ENCODE measurements around the gene ZNF749. TPM values are rescaled to one million over a fixed set of nuclear protein-coding genes. Genes with fewer than 3 reads are reported as not detected.

The ZNF749 gene
- polyA plus RNA-seq, 1 experiment, result 10.0 TPM

DNA sequence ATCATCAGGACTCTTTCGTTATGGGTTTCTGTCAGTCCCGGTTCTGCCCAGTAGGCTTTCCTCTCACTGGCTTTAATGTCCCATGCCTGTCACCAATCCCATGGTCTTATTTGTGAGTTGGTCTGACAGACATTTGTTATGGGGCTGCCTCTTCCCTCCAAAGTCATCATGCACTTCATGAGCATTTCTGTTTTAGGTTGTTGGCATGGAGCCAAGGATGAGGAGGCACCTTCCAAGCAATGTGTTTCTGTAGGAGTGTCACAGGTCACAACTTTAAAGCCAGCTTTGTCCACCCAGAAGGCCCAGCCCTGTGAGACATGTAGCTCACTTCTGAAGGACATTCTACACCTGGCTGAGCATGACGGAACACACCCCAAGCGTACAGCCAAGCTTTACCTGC, 15.7 kb upstream of the ZNF749 start:
- H3K4me3 ChIP-seq (ENCODE audit: low read depth, low read length), result no peak overlapping the region
- TF ChIP-seq, protein P1, sequence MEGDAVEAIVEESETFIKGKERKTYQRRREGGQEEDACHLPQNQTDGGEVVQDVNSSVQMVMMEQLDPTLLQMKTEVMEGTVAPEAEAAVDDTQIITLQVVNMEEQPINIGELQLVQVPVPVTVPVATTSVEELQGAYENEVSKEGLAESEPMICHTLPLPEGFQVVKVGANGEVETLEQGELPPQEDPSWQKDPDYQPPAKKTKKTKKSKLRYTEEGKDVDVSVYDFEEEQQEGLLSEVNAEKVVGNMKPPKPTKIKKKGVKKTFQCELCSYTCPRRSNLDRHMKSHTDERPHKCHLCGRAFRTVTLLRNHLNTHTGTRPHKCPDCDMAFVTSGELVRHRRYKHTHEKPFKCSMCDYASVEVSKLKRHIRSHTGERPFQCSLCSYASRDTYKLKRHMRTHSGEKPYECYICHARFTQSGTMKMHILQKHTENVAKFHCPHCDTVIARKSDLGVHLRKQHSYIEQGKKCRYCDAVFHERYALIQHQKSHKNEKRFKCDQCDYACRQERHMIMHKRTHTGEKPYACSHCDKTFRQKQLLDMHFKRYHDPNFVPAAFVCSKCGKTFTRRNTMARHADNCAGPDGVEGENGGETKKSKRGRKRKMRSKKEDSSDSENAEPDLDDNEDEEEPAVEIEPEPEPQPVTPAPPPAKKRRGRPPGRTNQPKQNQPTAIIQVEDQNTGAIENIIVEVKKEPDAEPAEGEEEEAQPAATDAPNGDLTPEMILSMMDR (IDR thresholded peaks at IDR 0.05; ENCODE audit: insufficient read depth, low read depth, low read length), result no peak
- no peak for DNase-seq (ENCODE audit: low read depth)
- ChIA-PET CTCF (interaction anchor here (0.8 to 1.7 kb wide), 3 partner anchors 9 to 12 kb away, joined by 3 to 5 read pairs (median 3); no protein-coding TSS in a partner anchor), POLR2A (no interaction called here)
- peaks cover 18% of the 10 kb centered on the region for H3K36me3 ChIP-seq (ENCODE audit: control insufficient read depth, insufficient read depth, low read length)
- no peaks in the 10 kb centered on the region for H3K27me3 ChIP-seq (ENCODE audit: control insufficient read depth, insufficient read depth, low read length)

DNA sequence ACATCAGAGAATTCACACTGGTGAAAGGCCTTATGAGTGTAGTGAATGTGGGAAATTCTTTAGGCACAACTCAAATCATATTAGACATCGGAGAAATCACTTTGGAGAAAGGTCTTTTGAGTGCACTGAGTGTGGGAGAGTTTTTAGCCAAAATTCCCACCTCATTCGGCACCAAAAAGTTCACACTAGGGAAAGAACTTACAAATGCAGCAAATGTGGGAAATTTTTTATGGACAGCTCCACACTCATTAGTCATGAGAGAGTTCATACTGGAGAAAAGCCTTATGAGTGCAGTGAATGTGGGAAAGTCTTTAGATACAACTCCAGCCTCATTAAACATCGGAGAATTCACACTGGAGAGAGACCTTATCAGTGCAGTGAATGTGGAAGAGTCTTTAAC, 14.1 kb upstream of the ZNF749 start:
- POLR2A ChIA-PET, result no interaction called here

GRCh38 chr19:57434386-57435061, 601 bp upstream of the ZNF749 start:
- CTCF ChIA-PET, result no interaction called here
- POLR2A ChIA-PET, result interaction anchor here (0.8 kb wide), 1 partner anchor 43 kb away, joined by 3 read pairs; no protein-coding TSS in a partner anchor
- DNase-seq (ENCODE audit: low read depth), result no peak

More for the DNA sequence above, 14.1 kb upstream of the ZNF749 start:
- DNase-seq (ENCODE audit: low read depth), result no peak
- Histone ChIP-seq H3K27me3 (ENCODE audit: control insufficient read depth, insufficient read depth, low read length) (no peaks in the 10 kb centered on the region), H3K4me3 (ENCODE audit: low read depth, low read length) (no peak overlapping the region), H3K36me3 (ENCODE audit: control insufficient read depth, insufficient read depth, low read length) (peaks cover 16% of the 10 kb centered on the region)
- CTCF ChIA-PET, result no interaction called here
- TF ChIP-seq, protein P1 (IDR thresholded peaks at IDR 0.05; ENCODE audit: insufficient read depth, low read depth, low read length), result no peak

DNA sequence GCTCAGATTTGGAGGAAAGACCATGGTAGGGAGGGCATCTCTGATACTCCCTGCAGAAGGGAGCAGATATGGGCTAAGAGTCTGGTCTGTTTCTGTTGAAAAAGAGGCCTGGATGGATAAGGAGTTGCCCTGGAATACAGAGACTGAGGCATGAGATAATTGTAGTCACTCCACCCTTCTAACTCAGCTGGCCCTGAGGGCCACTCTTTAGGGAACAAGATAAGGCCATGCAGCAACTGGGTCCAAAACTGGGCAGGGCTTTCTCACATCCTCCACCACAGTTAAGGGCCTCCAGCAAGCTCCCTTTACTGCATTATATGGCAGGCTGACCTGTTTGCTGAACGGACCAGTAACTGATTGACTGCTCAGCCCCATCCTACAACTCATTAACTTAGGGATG, 1.3 kb downstream of the ZNF749 start:
- no peak for DNase-seq (ENCODE audit: low read depth)
- Histone ChIP-seq H3K27me3 (ENCODE audit: control insufficient read depth, insufficient read depth, low read length) (no peaks in the 10 kb centered on the region), H3K4me3 (ENCODE audit: low read depth, low read length) (peak overlapping the region; percentile 71), H3K36me3 (ENCODE audit: control insufficient read depth, insufficient read depth, low read length) (no peaks in the 10 kb centered on the region; the same call in 1 of the 2 replicates)
- POLR2A ChIA-PET, result no interaction called here
- TF ChIP-seq, protein P1 (IDR thresholded peaks at IDR 0.05; ENCODE audit: insufficient read depth, low read depth, low read length), result no peak
- CTCF ChIA-PET, result interaction anchor here (0.5 to 1.4 kb wide), 2 partner anchors 20 to 79 kb away, joined by 3 to 4 read pairs; no protein-coding TSS in a partner anchor

More at GRCh38 chr19:57434386-57435061, 601 bp upstream of the ZNF749 start:
- Histone ChIP-seq H3K36me3 (ENCODE audit: control insufficient read depth, insufficient read depth, low read length) (no peaks in the 10 kb centered on the region; the same call in 1 of the 2 replicates), H3K4me3 (ENCODE audit: low read depth, low read length) (peak overlapping the region; percentile 71), H3K27me3 (ENCODE audit: control insufficient read depth, insufficient read depth, low read length) (no peaks in the 10 kb centered on the region)
- TF ChIP-seq, protein P1 (IDR thresholded peaks at IDR 0.05; ENCODE audit: insufficient read depth, low read depth, low read length), result no peak

DNA sequence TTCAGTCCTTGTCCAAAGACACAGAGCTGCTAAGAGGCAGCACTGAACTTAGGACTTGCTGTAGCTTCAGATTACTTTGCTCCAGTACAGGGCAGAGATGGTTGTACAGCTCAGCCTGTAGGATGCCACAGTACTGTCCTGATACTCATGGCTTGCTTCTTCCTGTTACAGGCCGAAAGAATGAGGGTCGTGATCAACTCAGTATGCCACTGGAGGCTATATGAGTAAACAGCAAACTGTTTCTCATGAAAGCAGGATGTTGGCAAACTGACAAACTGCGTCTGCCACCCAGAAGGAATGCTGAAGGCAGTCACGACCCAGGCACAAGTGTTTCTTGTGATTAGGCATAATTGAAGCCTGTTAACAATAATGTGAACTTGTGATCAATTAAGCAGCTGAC, 2.8 kb downstream of the ZNF749 start:
- Histone ChIP-seq H3K27me3 (ENCODE audit: control insufficient read depth, insufficient read depth, low read length) (no peaks in the 10 kb centered on the region), H3K36me3 (ENCODE audit: control insufficient read depth, insufficient read depth, low read length) (no peaks in the 10 kb centered on the region; the same call in 1 of the 2 replicates), H3K4me3 (ENCODE audit: low read depth, low read length) (no peak overlapping the region)
- TF ChIP-seq, protein P1 (IDR thresholded peaks at IDR 0.05; ENCODE audit: insufficient read depth, low read depth, low read length), result no peak
- DNase-seq (ENCODE audit: low read depth), result no peak
- CTCF ChIA-PET, result no interaction called here
- POLR2A ChIA-PET, result no interaction called here

Measured in BJ (cell line).